GM18858 (cell line): ENCODE data around the gene AAK1.
"Not testable (repeated sequence)": the region's sequence is repeated elsewhere in the genome, so short reads cannot be mapped to it uniquely, and the experiment has no call there.

Source experiments
- ATAC-seq: cut with Tn5 transposase; IDR thresholded peaks from one replicate; pipeline ENCODE4 v1.9.1; 2021; ENCODE audit not compliant: unreplicated experiment

Gene AAK1

GRCh38 chr2:69660637-69661036 lies 17.1 kb upstream of the AAK1 start:
- ATAC-seq = no peak

- no peak for ATAC-seq
These were observed 16.5 kb upstream of the AAK1 start for GRCh38 chr2:69659941-69660483.

GRCh38 chr2:69659349-69659748 lies 15.8 kb upstream of the AAK1 start:
- no peak for ATAC-seq

- no peak for ATAC-seq
These were observed 8.7 kb upstream of the AAK1 start for GRCh38 chr2:69652206-69652605.

- ATAC-seq = not testable (repeated sequence)
These were observed 3.7 kb upstream of the AAK1 start for GRCh38 chr2:69647196-69647595.

- no peak for ATAC-seq
These were observed 3.2 kb upstream of the AAK1 start for GRCh38 chr2:69646714-69647113.

- ATAC-seq = no peak
These were observed 2.4 kb upstream of the AAK1 start for GRCh38 chr2:69645921-69646320.

GRCh38 chr2:69645031-69645431 lies 1.5 kb upstream of the AAK1 start:
- ATAC-seq = no peak

GRCh38 chr2:69644506-69644979 lies 1.0 kb upstream of the AAK1 start:
- ATAC-seq = no peak

GRCh38 chr2:69642709-69643601 lies 584 bp downstream of the AAK1 start:
- no peak for ATAC-seq

- no peak for ATAC-seq
These were observed 1.4 kb downstream of the AAK1 start for GRCh38 chr2:69641887-69642708.

- ATAC-seq = no peak
These were observed 2.1 kb downstream of the AAK1 start for GRCh38 chr2:69641471-69641870.

GRCh38 chr2:69639266-69639665 lies 4.3 kb downstream of the AAK1 start:
- no peak for ATAC-seq

GRCh38 chr2:69638630-69639029 lies 4.9 kb downstream of the AAK1 start:
- no peak for ATAC-seq

GRCh38 chr2:69637923-69638322 lies 5.6 kb downstream of the AAK1 start:
- ATAC-seq = no peak

GRCh38 chr2:69636395-69636794 lies 7.1 kb downstream of the AAK1 start:
- no peak for ATAC-seq

- ATAC-seq = no peak
These were observed 8.1 kb downstream of the AAK1 start for GRCh38 chr2:69635432-69635831.

GRCh38 chr2:69634196-69634821 lies 9.2 kb downstream of the AAK1 start:
- no peak for ATAC-seq

- ATAC-seq = no peak
These were observed 12.1 kb downstream of the AAK1 start for GRCh38 chr2:69631402-69631801.

GRCh38 chr2:69629921-69630608 lies 13.5 kb downstream of the AAK1 start:
- no peak for ATAC-seq
